PC-9 (cell line): ENCODE results near the gene LINC00237. TPM values are rescaled to one million over a fixed set of nuclear protein-coding genes. Genes with fewer than 3 reads are reported as not detected.

Experiments
- BruUV-seq: library from RNA; stranded (reverse); fragments of 400-500 nt; replicated peaks from 2 replicates; lab custom pipeline; 2021; lab: Mats Ljungman, UMichigan
- CTCF ChIA-PET: fragments of 300-600 bp; sonication (Branson Sonifier 250); formaldehyde crosslinking; loops from one replicate; lab custom pipeline; 2022; ENCODE audit warnings: antibody characterized with exemption; lab: Charles Lee
- POLR2A ChIA-PET: fragments of 300-600 bp; sonication (Branson Sonifier 250); formaldehyde crosslinking; loops from one replicate; lab custom pipeline; 2022; ENCODE audit warnings: antibody characterized with exemption; ENCODE audit not compliant: unreplicated experiment; lab: Charles Lee
- DNase-seq, 2 experiments: peaks; one replicate each; pipeline versions ENCODE4 v3.0.0 to v3.0.0-alpha.2; 2015 to 2022; ENCODE audit warnings: mixed read lengths in 1 of 2
- H2AFZ ChIP-seq: fragments of 200-600 bp; sonication (generic); 2 replicates; pipeline ENCODE4 v1.8.1; 2017; ENCODE audit warnings: antibody characterized with exemption
- H3F3A ChIP-seq: fragments of 200-600 bp; sonication (generic); 2 replicates; pipeline ENCODE4 v1.8.1; 2017; ENCODE audit warnings: antibody characterized with exemption, mild to moderate bottlenecking, low read depth; ENCODE audit not compliant: insufficient read depth
- H3K27ac ChIP-seq: fragments of 200-600 bp; sonication (generic); 2 replicates; pipeline ENCODE4 v1.6.1; 2016; ENCODE audit warnings: mixed run types
- H3K27me3 ChIP-seq: fragments of 200-600 bp; sonication (generic); 2 replicates; pipeline ENCODE4 v1.6.1; 2016; ENCODE audit warnings: low read depth, mixed run types; ENCODE audit not compliant: insufficient read depth
- H3K36me3 ChIP-seq: fragments of 200-600 bp; sonication (generic); 2 replicates; pipeline ENCODE4 v1.6.1; 2016; ENCODE audit warnings: low read depth, mixed run types
- H3K4me1 ChIP-seq: fragments of 200-600 bp; sonication (generic); replicated peaks from 2 replicates; pipeline ENCODE4 v1.6.1; 2016; ENCODE audit warnings: mixed run types; ENCODE audit not compliant: insufficient read depth
- H3K4me2 ChIP-seq: fragments of 200-600 bp; sonication (generic); 2 replicates; pipeline ENCODE4 v1.6.1; 2017; ENCODE audit warnings: mixed run types
- H3K4me3 ChIP-seq: fragments of 200-600 bp; sonication (generic); 2 replicates; pipeline ENCODE4 v1.6.1; 2016; ENCODE audit warnings: mixed run types
- H3K79me2 ChIP-seq: fragments of 200-600 bp; sonication (generic); 2 replicates; pipeline ENCODE4 v1.6.1; 2017; ENCODE audit warnings: low read depth, mixed run types
- H3K9me2 ChIP-seq: fragments of 200-600 bp; sonication (generic); 2 replicates; pipeline ENCODE4 v1.8.1; 2017; ENCODE audit warnings: mild to moderate bottlenecking; ENCODE audit not compliant: insufficient read depth
- H3K9me3 ChIP-seq: fragments of 200-600 bp; sonication (generic); 2 replicates; pipeline ENCODE4 v1.8.1; 2016; ENCODE audit warnings: low read depth; ENCODE audit not compliant: insufficient read depth
- H4K20me1 ChIP-seq: fragments of 200-600 bp; sonication (generic); 2 replicates; pipeline ENCODE4 v1.8.1; 2017; ENCODE audit not compliant: insufficient read depth
- EZH2 ChIP-seq: fragments of 200-600 bp; sonication (generic); IDR thresholded peaks from 2 replicates; pipeline ENCODE4 v1.8.0; 2017; ENCODE audit warnings: antibody characterized with exemption, low read depth
- intact Hi-C: fragments of 100-400 bp; cut with micrococcal nuclease; formaldehyde crosslinking; loops from one replicate; pipeline ENCODE4 v1.10.0; 2022; ENCODE audit not compliant: unreplicated experiment
- total RNA-seq: library from RNA; stranded (reverse); gene quantifications from 2 replicates; pipeline ENCODE4 v1.2.3, GENCODE V29; 2021
- TF ChIP-seq, protein P1 (sequence below): fragments of 200-600 bp; sonication (generic); conservative IDR thresholded peaks from 2 replicates; pipeline ENCODE4 v1.6.1; 2017; ENCODE audit warnings: mixed run types, antibody characterized with exemption, mild to moderate bottlenecking, moderate library complexity

The LINC00237 gene
- total RNA-seq, 1 experiment from 2014 or later = not detected

DNA sequence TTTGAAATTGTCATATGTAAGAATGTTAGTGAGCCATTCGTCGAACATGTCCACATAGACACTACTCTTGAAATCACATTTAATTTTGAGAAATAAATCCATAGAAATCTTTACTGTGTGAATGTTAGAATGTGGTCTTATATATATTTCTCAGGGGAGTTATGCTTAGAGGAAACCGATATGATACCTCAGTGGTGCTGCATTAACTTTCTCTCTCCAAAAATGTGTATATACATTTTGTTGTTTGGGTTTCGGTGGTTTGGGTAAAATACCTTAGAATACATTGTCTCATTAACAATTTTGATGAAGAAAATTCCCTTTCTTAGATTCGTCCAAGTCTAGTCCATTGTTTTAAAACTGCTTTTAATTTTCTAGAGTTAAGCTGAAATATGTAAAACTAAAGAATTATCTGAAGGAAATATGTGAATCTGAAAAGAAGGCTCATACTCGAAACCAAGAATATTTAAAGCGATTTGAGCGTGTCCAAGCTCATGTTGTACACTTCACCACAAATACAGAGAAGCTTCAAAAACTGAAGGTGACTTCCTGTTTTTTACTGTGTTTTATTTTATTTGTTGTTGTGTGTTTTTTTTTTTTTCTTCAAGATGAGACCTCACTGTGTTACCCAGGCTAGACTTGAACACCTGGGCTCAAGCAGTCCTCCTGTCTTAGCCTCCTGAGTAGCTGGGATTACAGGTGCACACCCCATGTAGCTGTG lies 30.0 kb upstream of the LINC00237 start:
- Histone ChIP-seq H3K9me2 (no peaks in the 10 kb centered on the region), H4K20me1 (no peaks in the 10 kb centered on the region), H3K79me2 (no peaks in the 10 kb centered on the region), H3K27me3 (no peaks in the 10 kb centered on the region), H3K4me1 (no peaks in the 10 kb centered on the region), H2AFZ (no peak overlapping the region), H3K9me3 (no peaks in the 10 kb centered on the region), H3F3A (no peaks in the 10 kb centered on the region), H3K27ac (no peak overlapping the region), H3K4me3 (no peak overlapping the region), H3K36me3 (no peaks in the 10 kb centered on the region), H3K4me2 (no peak overlapping the region)
- ChIA-PET CTCF (no interaction called here), POLR2A (interaction anchor here (0.6 kb wide), 1 partner anchor 10 kb away, joined by 4 read pairs; the partner anchor contains the start of gene KIZ)
- no TSS peak for BruUV-seq
- no peak for DNase-seq
- no peak for TF ChIP-seq EZH2
- TF ChIP-seq, protein P1, sequence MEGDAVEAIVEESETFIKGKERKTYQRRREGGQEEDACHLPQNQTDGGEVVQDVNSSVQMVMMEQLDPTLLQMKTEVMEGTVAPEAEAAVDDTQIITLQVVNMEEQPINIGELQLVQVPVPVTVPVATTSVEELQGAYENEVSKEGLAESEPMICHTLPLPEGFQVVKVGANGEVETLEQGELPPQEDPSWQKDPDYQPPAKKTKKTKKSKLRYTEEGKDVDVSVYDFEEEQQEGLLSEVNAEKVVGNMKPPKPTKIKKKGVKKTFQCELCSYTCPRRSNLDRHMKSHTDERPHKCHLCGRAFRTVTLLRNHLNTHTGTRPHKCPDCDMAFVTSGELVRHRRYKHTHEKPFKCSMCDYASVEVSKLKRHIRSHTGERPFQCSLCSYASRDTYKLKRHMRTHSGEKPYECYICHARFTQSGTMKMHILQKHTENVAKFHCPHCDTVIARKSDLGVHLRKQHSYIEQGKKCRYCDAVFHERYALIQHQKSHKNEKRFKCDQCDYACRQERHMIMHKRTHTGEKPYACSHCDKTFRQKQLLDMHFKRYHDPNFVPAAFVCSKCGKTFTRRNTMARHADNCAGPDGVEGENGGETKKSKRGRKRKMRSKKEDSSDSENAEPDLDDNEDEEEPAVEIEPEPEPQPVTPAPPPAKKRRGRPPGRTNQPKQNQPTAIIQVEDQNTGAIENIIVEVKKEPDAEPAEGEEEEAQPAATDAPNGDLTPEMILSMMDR = no peak
- intact Hi-C loops = no loop called here

DNA sequence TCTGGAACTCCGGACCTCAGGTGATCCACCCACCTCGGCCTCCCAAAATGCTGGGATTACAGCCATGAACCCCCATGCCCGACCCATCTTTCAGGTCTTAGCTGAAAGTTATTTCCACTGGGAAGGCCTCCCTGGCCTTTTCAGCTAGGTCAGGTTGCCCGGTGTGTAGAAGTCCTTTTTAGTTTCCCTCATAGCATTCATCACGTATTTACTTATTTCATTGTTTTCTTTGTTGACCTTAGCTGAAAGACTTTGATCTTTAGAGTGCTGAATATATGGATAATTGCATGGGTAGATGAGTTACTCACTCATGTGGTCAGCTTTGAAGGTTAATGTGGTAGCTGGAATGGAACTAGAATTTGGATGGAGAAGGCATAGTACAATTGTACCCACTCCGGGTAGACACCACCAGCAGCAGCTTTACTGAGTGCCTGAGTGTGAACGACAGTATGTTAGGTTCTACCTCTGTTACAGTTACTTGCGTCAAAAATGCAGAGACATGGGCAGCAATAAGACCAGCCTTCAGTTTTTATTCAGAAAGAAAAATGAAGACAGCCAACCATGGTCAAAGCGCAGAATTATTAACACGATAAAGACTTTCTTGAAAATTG lies 28.8 kb upstream of the LINC00237 start:
- H3K9me2 ChIP-seq = no peaks in the 10 kb centered on the region
- TF ChIP-seq EZH2 = no peak
- TF ChIP-seq, protein P1 = no peak
- H3K27me3 ChIP-seq = no peaks in the 10 kb centered on the region
- DNase-seq = no peak
- no peaks in the 10 kb centered on the region for H3K36me3 ChIP-seq
- no peaks in the 10 kb centered on the region for H3K9me3 ChIP-seq
- H3K4me2 ChIP-seq = no peak overlapping the region
- H3K79me2 ChIP-seq = no peaks in the 10 kb centered on the region
- ChIA-PET POLR2A (no interaction called here), CTCF (no interaction called here)
- no peak overlapping the region for H3K4me3 ChIP-seq
- no peak overlapping the region for H3K27ac ChIP-seq
- no peaks in the 10 kb centered on the region for H3F3A ChIP-seq
- H2AFZ ChIP-seq = no peak overlapping the region
- no peaks in the 10 kb centered on the region for H3K4me1 ChIP-seq
- no TSS peak for BruUV-seq
- intact Hi-C loops = no loop called here
- no peaks in the 10 kb centered on the region for H4K20me1 ChIP-seq

DNA sequence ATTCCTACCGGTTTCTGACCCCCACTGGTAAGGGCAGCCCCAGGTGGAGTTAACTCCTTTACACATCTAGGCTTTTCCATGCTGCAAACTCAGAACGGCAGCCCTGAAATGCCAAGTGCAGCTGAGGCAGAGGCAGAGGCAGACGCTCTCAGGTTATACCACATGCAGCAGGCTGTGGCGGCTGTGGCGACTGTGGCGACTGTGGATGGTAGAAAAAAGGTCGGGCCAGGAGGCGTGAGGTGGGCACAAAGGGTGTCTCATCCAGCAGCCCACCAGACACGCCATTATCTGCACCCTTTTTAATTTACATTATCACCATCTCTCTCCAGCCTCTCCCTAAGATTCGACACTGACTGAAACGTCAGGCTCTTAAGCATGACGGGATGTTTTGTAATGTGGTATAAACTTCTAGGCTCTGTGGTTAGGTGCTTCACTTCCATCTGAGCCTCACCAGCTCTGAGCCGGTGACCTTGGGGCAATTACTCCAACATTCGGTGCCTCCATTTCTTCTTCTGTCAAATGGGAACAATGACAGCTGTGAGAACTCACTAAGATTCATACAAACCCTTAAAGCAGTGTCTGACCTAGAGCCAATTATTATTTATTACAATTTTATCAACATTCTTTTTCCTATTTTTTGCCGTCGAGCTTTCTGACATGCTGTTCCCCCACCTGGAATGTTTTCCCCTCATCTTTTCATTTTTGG lies 27.9 kb upstream of the LINC00237 start:
- Histone ChIP-seq H3K79me2 (no peaks in the 10 kb centered on the region), H4K20me1 (no peaks in the 10 kb centered on the region), H3K9me2 (no peaks in the 10 kb centered on the region), H3K4me1 (no peaks in the 10 kb centered on the region), H3K4me2 (no peak overlapping the region), H3K36me3 (no peaks in the 10 kb centered on the region), H2AFZ (no peak overlapping the region), H3K9me3 (no peaks in the 10 kb centered on the region), H3K27me3 (no peaks in the 10 kb centered on the region), H3F3A (no peaks in the 10 kb centered on the region), H3K4me3 (no peak overlapping the region), H3K27ac (no peak overlapping the region)
- POLR2A ChIA-PET = no interaction called here
- CTCF ChIA-PET = interaction anchor here (0.6 kb wide), 1 partner anchor 8 kb away, joined by 7 read pairs; the partner anchor contains the start of gene KIZ
- intact Hi-C loops = no loop called here
- BruUV-seq = no TSS peak
- no peak for TF ChIP-seq EZH2
- TF ChIP-seq, protein P1 = no peak
- no peak for DNase-seq
